GM12873 (cell line): ENCODE data around the gene VWF.

Source experiments
- CTCF ChIP-seq: IDR thresholded peaks from 2 replicates; pipeline ENCODE4 v1.5.1; 2012; ENCODE audit warnings: low read depth, mild to moderate bottlenecking, moderate library complexity, low read length, control low read depth; ENCODE audit not compliant: insufficient read depth; ENCODE audit errors: missing control alignments

Gene VWF

GRCh38 chr12:6116471-6117021 is 7.9 kb downstream of the VWF start:
- no peak for TF ChIP-seq CTCF

GRCh38 chr12:6115389-6115788 is 9.1 kb downstream of the VWF start:
- TF ChIP-seq CTCF: no peak

DNA sequence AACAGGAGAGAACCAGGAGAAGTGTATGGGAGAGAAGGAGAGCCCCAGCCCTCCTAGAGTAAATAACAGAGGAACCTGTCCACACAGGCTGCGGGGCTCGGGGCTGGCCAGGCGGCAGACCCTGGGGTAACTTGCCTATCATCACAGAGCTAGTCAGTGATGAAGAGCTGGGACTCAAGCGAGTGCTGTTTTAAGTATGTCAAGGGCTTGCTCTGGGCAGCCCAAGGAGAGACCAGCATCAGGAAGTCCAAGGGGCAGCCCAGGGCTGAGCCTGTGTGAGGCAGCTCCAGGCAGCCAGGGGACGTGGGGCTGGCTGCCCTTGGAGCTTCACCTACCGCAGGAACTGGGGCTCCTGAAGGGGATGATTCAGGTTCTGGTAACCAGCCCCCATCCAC is 10.0 kb downstream of the VWF start:
- no peak for TF ChIP-seq CTCF

DNA sequence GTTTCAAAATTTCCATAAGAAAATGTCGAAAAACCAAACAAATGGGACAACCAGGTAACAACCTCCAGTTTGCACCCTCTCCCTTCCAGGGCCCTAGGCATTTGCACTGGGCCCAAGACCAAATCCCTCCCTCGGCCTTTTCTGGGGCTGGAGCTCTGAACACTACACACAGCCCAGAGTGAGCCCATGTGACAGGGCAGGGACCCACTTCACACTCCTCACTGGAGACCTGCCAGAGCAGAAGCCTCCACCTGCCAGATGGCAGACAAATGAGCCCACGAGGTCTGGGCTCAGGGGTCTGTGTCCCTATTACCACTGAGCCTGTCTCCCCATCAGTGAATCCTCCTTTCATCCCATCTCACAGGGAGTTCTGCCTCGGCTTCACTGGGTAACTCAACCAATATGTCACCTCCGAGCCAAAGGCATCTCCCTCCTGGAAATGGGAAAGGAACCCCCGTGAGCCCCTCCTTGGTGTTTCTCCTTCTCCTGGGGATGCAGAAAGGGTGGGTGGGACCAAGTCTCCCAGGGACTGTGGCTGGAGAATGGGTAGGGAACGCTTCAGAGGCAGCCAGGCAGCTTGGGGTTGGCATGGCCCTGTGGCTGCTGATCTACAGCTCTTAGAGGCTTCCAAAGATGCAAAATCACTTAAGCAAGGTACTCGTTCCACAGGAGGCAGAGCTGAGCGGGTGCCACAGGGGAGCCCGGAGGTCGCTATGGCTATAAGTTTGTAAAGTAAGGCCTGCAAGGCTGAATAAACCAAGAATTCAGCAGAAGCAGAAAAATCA is 10.6 kb downstream of the VWF start:
- TF ChIP-seq CTCF: no peak

GRCh38 chr12:6112004-6112403 is 12.5 kb downstream of the VWF start:
- TF ChIP-seq CTCF: no peak

GRCh38 chr12:6110006-6110405 is 14.5 kb downstream of the VWF start:
- TF ChIP-seq CTCF: no peak

DNA sequence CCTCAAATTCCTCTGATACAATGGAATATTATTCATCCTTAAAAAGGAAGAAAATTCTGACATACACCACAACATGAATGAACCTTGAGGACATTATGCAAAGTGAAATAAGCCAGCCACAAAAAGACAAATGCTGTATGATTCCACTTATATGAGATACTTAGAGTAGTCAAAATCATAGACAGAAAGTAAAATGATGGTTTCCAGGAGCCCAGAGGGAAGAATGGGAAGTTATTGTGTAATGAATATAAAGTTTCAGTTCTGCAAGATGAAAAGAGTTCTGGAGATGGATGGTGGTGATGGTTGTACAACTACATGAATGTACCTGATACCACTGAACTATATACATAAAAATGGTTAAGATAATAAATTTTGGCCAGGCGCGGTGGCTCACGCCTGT is 18.3 kb downstream of the VWF start:
- TF ChIP-seq CTCF: no peak
